HEK293 (cell line): ENCODE measurements around the gene CTDSP1.

ENCODE experiments used
- CTCF ChIA-PET: fragments of 350-600 bp; formaldehyde crosslinking; extraction: SDS; loops from one replicate; lab custom pipeline; 2021; ENCODE audit warnings: antibody characterized with exemption; lab: Yijun Ruan, JAX
- POLR2A ChIA-PET: fragments of 300-600 bp; formaldehyde crosslinking; extraction: SDS; loops from one replicate; lab custom pipeline; 2020; ENCODE audit warnings: antibody characterized with exemption, inconsistent platforms; lab: Yijun Ruan, JAX
- H3K27ac ChIP-seq: fragments of 200-500 bp; sonication (Bioruptor generic); 2 replicates; pipeline ENCODE4 v1.5.1; 2014; ENCODE audit warnings: low read depth, low read length, control low read depth, inconsistent platforms; ENCODE audit errors: extremely low read depth
- H3K36me3 ChIP-seq, 2 experiments: fragments of 200-500 bp in 1 of 2; sonication (Bioruptor generic) in 1 of 2; 1 replicate in 1 of 2; 2 replicates in 1 of 2; pipeline ENCODE4 v1.5.1; 2014 to 2017; ENCODE audit warnings: inconsistent platforms in 2 of 2, low read length in 2 of 2; ENCODE audit not compliant: control insufficient read depth in 2 of 2, insufficient read depth in 1 of 2
- H3K4me1 ChIP-seq: fragments of 200-500 bp; sonication (Bioruptor generic); 2 replicates; pipeline ENCODE4 v1.5.1; 2014; ENCODE audit warnings: mild to moderate bottlenecking, low read length, inconsistent platforms; ENCODE audit not compliant: control insufficient read depth, insufficient read depth
- H3K4me3 ChIP-seq: 2 replicates; pipeline ENCODE4 v1.5.1; 2011; ENCODE audit warnings: low read depth, mild to moderate bottlenecking, control low read depth, low read length, moderate library complexity
- H3K9me3 ChIP-seq: fragments of 200-500 bp; sonication (Bioruptor generic); 2 replicates; pipeline ENCODE4 v1.5.1; 2014; ENCODE audit warnings: low read depth, low read length, inconsistent platforms; ENCODE audit not compliant: control insufficient read depth, insufficient read depth
- BCL11B ChIP-seq: fragments of 450-650 bp; formaldehyde crosslinking; IDR thresholded peaks from 2 replicates; pipeline ENCODE4 v1.5.1; 2016; ENCODE audit warnings: low read depth, missing biosample characterization, missing genetic modification characterization
- MEIS1 ChIP-seq: sonication (generic); formaldehyde crosslinking; IDR thresholded peaks from 2 replicates; pipeline ENCODE4 v1.8.1; 2022; ENCODE audit warnings: missing genetic modification reagents, mild to moderate bottlenecking, borderline replicate concordance
- RBAK ChIP-seq: fragments of 450-650 bp; formaldehyde crosslinking; IDR thresholded peaks from 2 replicates; pipeline ENCODE4 v1.5.1; 2016; ENCODE audit warnings: missing biosample characterization, missing genetic modification characterization
- TCF7L2 ChIP-seq: IDR thresholded peaks from 2 replicates; pipeline ENCODE4 v1.6.1; 2011; ENCODE audit warnings: low read depth, mild to moderate bottlenecking, inconsistent platforms, low read length, moderate library complexity, borderline replicate concordance
- ZBTB17 ChIP-seq: fragments of 450-650 bp; formaldehyde crosslinking; IDR thresholded peaks from 2 replicates; pipeline ENCODE4 v1.5.1; 2016; ENCODE audit warnings: missing biosample characterization, missing genetic modification characterization
- ZNF169 ChIP-seq: fragments of 450-650 bp; formaldehyde crosslinking; IDR thresholded peaks from 2 replicates; pipeline ENCODE4 v1.5.1; 2016; ENCODE audit warnings: missing biosample characterization, missing genetic modification characterization
- ZNF184 ChIP-seq: fragments of 450-650 bp; IDR thresholded peaks from 2 replicates; pipeline ENCODE4 v1.5.1; 2018; ENCODE audit warnings: missing biosample characterization, mild to moderate bottlenecking, missing genetic modification characterization
- ZNF223 ChIP-seq: fragments of 450-650 bp; formaldehyde crosslinking; IDR thresholded peaks from 2 replicates; pipeline ENCODE4 v1.5.1; 2016; ENCODE audit warnings: missing biosample characterization, missing genetic modification characterization
- ZNF398 ChIP-seq: fragments of 450-650 bp; formaldehyde crosslinking; IDR thresholded peaks from 2 replicates; pipeline ENCODE4 v1.5.1; 2017; ENCODE audit warnings: missing biosample characterization, missing genetic modification characterization
- ZNF426 ChIP-seq: fragments of 450-650 bp; formaldehyde crosslinking; IDR thresholded peaks from 2 replicates; pipeline ENCODE4 v1.5.1; 2017; ENCODE audit warnings: missing biosample characterization, missing genetic modification characterization, mild to moderate bottlenecking, inconsistent platforms, moderate library complexity
- ZNF501 ChIP-seq: fragments of 450-650 bp; formaldehyde crosslinking; IDR thresholded peaks from 2 replicates; pipeline ENCODE4 v1.5.1; 2016; ENCODE audit warnings: missing biosample characterization, missing genetic modification characterization
- ZNF510 ChIP-seq: fragments of 450-650 bp; formaldehyde crosslinking; IDR thresholded peaks from 2 replicates; pipeline ENCODE4 v1.5.1; 2018; ENCODE audit warnings: mild to moderate bottlenecking, missing genetic modification characterization, missing biosample characterization; ENCODE audit not compliant: insufficient replicate concordance
- ZNF529 ChIP-seq: fragments of 450-650 bp; formaldehyde crosslinking; IDR thresholded peaks from 2 replicates; pipeline ENCODE4 v1.5.1; 2017; ENCODE audit warnings: missing genetic modification characterization, missing biosample characterization; ENCODE audit not compliant: insufficient replicate concordance
- ZNF596 ChIP-seq: fragments of 450-650 bp; IDR thresholded peaks from 2 replicates; pipeline ENCODE4 v1.5.0; 2018; ENCODE audit warnings: missing biosample characterization, mild to moderate bottlenecking, missing genetic modification characterization, moderate library complexity
- ZNF600 ChIP-seq: fragments of 450-650 bp; formaldehyde crosslinking; IDR thresholded peaks from 2 replicates; pipeline ENCODE4 v1.5.1; 2016; ENCODE audit warnings: missing biosample characterization, missing genetic modification characterization
- ZNF791 ChIP-seq: fragments of 450-650 bp; formaldehyde crosslinking; IDR thresholded peaks from 2 replicates; pipeline ENCODE4 v1.5.1; 2016; ENCODE audit warnings: missing biosample characterization, missing genetic modification characterization
- ZNF792 ChIP-seq: fragments of 450-650 bp; formaldehyde crosslinking; IDR thresholded peaks from 2 replicates; pipeline ENCODE4 v1.5.1; 2016; ENCODE audit warnings: missing biosample characterization, missing genetic modification characterization
- TF ChIP-seq, protein P1 (sequence below): fragments of 450-650 bp; formaldehyde crosslinking; IDR thresholded peaks from 2 replicates; pipeline ENCODE4 v1.5.1; 2016; ENCODE audit warnings: missing biosample characterization, missing genetic modification characterization
- TF ChIP-seq, protein P2 (sequence below): fragments of 450-650 bp; formaldehyde crosslinking; IDR thresholded peaks from 2 replicates; pipeline ENCODE4 v1.5.1; 2017; ENCODE audit warnings: missing biosample characterization, missing genetic modification characterization

CTDSP1 gene

DNA sequence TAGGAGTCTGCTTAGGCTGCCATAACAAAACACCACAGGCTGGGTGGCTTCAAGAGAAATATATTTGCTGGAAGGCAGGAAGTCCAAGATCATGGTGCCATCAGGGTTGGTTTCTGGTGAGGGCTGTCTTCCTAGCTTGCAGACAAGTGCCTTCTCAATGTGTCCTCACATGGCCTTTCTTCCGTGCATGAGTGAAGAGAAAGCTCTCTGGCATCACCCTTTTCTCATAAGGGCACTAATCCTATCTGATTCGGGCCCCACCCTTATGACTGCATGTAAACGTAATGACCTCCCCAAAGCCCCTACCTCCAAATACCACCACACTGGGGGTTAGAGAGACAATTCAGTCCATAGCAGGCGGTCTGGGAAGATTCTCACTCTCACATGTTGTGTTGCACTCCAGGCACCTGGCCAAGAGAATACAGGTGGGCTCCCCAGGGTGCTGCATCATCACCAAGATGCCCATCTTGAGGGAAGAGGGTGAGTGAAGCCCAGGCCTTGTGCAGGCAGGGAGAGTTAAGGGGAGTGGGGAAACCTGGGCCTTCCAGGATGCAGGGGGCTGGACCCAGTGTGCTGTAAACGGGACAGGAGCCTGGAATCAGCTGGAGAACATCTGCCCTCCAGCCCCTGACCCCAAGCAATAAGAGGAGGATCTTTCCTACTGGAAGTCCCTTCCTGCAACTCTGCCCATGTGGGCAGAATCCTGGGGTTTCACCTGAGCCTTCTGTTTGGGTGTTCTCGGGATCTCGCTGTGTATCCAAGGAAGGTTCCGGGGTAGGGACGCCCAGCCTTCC is 32.9 kb upstream of the CTDSP1 start:
- no peak overlapping the region for H3K27ac ChIP-seq
- TF ChIP-seq, protein P1, sequence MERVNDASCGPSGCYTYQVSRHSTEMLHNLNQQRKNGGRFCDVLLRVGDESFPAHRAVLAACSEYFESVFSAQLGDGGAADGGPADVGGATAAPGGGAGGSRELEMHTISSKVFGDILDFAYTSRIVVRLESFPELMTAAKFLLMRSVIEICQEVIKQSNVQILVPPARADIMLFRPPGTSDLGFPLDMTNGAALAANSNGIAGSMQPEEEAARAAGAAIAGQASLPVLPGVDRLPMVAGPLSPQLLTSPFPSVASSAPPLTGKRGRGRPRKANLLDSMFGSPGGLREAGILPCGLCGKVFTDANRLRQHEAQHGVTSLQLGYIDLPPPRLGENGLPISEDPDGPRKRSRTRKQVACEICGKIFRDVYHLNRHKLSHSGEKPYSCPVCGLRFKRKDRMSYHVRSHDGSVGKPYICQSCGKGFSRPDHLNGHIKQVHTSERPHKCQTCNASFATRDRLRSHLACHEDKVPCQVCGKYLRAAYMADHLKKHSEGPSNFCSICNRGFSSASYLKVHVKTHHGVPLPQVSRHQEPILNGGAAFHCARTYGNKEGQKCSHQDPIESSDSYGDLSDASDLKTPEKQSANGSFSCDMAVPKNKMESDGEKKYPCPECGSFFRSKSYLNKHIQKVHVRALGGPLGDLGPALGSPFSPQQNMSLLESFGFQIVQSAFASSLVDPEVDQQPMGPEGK (tag by site-specific recombination): no peak
- TF ChIP-seq ZNF791 (tag by site-specific recombination) (no peak), ZNF184 (tag by site-specific recombination) (no peak), TCF7L2 (no peak), ZNF600 (tag by site-specific recombination) (no peak), MEIS1 (no peak), ZNF169 (tag by site-specific recombination) (no peak), ZNF792 (no peak), RBAK (no peak), ZNF596 (tag by site-specific recombination) (no peak), ZNF501 (tag by site-specific recombination) (no peak), BCL11B (tag by site-specific recombination) (no peak), ZNF223 (tag by site-specific recombination) (no peak), ZBTB17 (tag by site-specific recombination) (no peak), ZNF510 (tag by site-specific recombination) (no peak), ZNF529 (no peak), ZNF426 (tag by site-specific recombination) (no peak), ZNF398 (tag by site-specific recombination) (no peak)
- TF ChIP-seq, protein P2, sequence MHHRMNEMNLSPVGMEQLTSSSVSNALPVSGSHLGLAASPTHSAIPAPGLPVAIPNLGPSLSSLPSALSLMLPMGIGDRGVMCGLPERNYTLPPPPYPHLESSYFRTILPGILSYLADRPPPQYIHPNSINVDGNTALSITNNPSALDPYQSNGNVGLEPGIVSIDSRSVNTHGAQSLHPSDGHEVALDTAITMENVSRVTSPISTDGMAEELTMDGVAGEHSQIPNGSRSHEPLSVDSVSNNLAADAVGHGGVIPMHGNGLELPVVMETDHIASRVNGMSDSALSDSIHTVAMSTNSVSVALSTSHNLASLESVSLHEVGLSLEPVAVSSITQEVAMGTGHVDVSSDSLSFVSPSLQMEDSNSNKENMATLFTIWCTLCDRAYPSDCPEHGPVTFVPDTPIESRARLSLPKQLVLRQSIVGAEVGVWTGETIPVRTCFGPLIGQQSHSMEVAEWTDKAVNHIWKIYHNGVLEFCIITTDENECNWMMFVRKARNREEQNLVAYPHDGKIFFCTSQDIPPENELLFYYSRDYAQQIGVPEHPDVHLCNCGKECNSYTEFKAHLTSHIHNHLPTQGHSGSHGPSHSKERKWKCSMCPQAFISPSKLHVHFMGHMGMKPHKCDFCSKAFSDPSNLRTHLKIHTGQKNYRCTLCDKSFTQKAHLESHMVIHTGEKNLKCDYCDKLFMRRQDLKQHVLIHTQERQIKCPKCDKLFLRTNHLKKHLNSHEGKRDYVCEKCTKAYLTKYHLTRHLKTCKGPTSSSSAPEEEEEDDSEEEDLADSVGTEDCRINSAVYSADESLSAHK (tag by site-specific recombination): no peak
- H3K4me3 ChIP-seq: no peak overlapping the region
- H3K4me1 ChIP-seq: no peaks in the 10 kb centered on the region
- POLR2A ChIA-PET: no interaction called here
- H3K36me3 ChIP-seq: no peaks in the 10 kb centered on the region
- no peaks in the 10 kb centered on the region for H3K9me3 ChIP-seq
- CTCF ChIA-PET: interaction anchor here (0.6 kb wide), 1 partner anchor 171 kb away, joined by 3 read pairs; no protein-coding TSS in a partner anchor
